ENCODE measurements around the gene TAS2R40. TPM values are rescaled to one million over a fixed set of nuclear protein-coding genes. Genes with fewer than 3 reads are reported as not detected.
A peak's percentile ranks its signal among the peaks of the same experiment; 100 is the strongest.
"Not testable (repeated sequence)": the region's sequence is repeated elsewhere in the genome, so short reads cannot be mapped to it uniquely, and the experiment has no call there.

Gene TAS2R40
- total and polyA plus RNA-seq, 5 donors from 2014 or later, result not detected

DNA sequence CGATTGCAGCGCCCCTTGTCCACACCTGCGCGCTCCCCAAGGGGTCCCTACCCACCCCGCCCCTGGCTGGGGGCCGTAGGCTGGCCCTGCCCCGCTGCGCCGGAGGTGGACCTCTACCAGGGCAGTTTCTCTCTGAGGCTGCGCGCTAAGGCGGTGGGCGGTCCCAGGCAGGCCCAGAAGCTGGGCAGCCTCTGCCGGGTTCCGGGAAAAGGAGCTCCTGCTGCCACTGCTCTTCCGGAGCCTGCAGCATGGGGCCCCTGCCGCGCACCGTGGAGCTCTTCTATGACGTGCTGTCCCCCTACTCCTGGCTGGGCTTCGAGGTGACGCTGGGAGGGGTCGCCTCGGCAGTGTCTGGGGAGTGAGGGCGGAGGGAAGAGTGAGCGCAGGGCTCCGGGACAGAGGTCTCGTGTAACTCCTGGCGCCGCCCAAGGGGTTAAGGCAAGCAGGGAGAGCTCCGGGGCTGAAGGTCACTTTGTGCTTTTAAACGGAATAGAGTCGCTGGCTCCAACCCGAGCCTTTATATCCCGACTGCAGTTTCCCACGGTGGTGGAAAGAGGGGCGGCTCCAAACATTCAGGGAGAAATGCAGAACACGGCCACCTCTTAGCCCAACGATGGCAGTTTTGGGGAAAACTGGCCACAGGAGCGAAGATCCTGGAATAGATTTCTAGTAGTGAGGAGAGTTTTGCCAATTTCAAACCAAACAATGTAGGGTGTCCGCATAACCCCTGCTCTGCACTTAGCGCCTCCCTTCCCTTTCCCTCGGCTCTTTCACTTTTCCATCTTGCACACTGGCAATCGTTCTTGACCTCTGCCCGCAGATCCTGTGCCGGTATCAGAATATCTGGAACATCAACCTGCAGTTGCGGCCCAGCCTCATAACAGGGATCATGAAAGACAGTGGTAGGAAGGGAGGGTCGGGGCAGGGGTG lies 41.7 kb downstream of the TAS2R40 start, which contains the start of gene GSTK1:
GSTK1 (plus strand) TSS at position 176 of the 930 bp plus-strand sequence; CDS start at position 249, 73 bp downstream.
- H3K9me3 Mint-ChIP-seq, result no peaks in the 10 kb centered on the region
- H3K4me1 ChIP-seq (ENCODE audit: control insufficient read depth, insufficient read depth, low read length, poor library complexity, severe bottlenecking), result peaks cover 57% of the 10 kb centered on the region
- H3K4me3 ChIP-seq (ENCODE audit: low read depth, low read length), result peak within 1 kb of the TSS; percentile 95
- peak within 1 kb of the TSS; percentile 91 to 98 (median 97) for H3K27ac Mint-ChIP-seq
- no peaks in the 10 kb centered on the region for H3K27me3 ChIP-seq (ENCODE audit: control insufficient read depth, insufficient read depth, low read length)
- peak within 1 kb of the TSS; percentile 93 to 99 (median 96) for H3K4me3 Mint-ChIP-seq
- ATAC-seq (ENCODE audit: low read depth in 2 of 2), result peak; percentile 92 to 93
- peak within 1 kb of the TSS; percentile 82 for H3K27ac ChIP-seq (ENCODE audit: insufficient read depth, low read length, poor library complexity, severe bottlenecking)
- H3K27me3 Mint-ChIP-seq, result no peaks in the 10 kb centered on the region
- H3K4me1 Mint-ChIP-seq, result peaks cover 22 to 90% (median 43%) of the 10 kb centered on the region in 4 donors
- H3K36me3 Mint-ChIP-seq, result peaks cover 26% of the 10 kb centered on the region
- H3K9me3 ChIP-seq (ENCODE audit: control insufficient read depth in 2 of 2, low read length in 2 of 2), result no peaks in the 10 kb centered on the region
- peaks cover 34% of the 10 kb centered on the region for H3K36me3 ChIP-seq (ENCODE audit: control insufficient read depth, insufficient read depth, low read length)
- peak; percentile 74 to 87 (median 75) for DNase-seq

DNA sequence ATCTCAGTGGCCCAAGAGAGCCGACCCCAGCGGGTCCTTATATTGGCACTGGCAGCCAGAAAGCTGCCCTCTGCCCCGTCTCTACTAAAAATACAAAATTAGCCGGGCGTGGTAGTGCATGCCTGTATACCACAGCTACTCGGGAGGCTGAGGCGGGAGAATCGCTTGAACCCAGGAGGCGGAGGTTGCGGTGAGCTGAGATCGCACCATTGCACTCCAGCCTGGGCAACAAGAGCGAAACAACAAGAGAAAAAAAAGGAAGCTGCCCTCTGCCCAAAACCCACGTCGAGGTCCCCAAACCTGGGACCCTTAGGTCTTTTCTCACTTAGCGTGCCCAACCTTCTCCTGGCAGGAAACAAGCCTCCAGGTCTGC lies 42.3 kb downstream of the TAS2R40 start:
- peaks cover 15 to 90% (median 39%) of the 10 kb centered on the region in 4 donors for H3K4me1 Mint-ChIP-seq
- H3K27ac ChIP-seq (ENCODE audit: insufficient read depth, low read length, poor library complexity, severe bottlenecking), result peak overlapping the region; percentile 82
- peaks cover 51% of the 10 kb centered on the region for H3K4me1 ChIP-seq (ENCODE audit: control insufficient read depth, insufficient read depth, low read length, poor library complexity, severe bottlenecking)
- not testable (repeated sequence) for H3K27me3 ChIP-seq (ENCODE audit: control insufficient read depth, insufficient read depth, low read length); H3K9me3 Mint-ChIP-seq; DNase-seq; H3K9me3 ChIP-seq (ENCODE audit: control insufficient read depth in 2 of 2, low read length in 2 of 2); H3K27me3 Mint-ChIP-seq; ATAC-seq (ENCODE audit: low read depth in 2 of 2)
- H3K4me3 Mint-ChIP-seq, result peak overlapping the region; percentile 93 to 99 (median 96)
- H3K36me3 ChIP-seq (ENCODE audit: control insufficient read depth, insufficient read depth, low read length), result peaks cover 41% of the 10 kb centered on the region
- H3K36me3 Mint-ChIP-seq, result peaks cover 33% of the 10 kb centered on the region
- peak overlapping the region; percentile 91 to 98 (median 97) for H3K27ac Mint-ChIP-seq
- H3K4me3 ChIP-seq (ENCODE audit: low read depth, low read length), result peak overlapping the region; percentile 95

GRCh38 chr7:143265017-143265693 lies 43.3 kb downstream of the TAS2R40 start:
- H3K9me3 ChIP-seq (ENCODE audit: control insufficient read depth in 2 of 2, low read length in 2 of 2), result no peaks in the 10 kb centered on the region
- Mint-ChIP-seq H3K9me3 (no peaks in the 10 kb centered on the region), H3K4me1 (peaks cover 15 to 88% (median 32%) of the 10 kb centered on the region in 4 donors), H3K4me3 (peak overlapping the region; percentile 93 to 99 (median 96)), H3K27ac (peak overlapping the region; percentile 32 to 93 (median 91)), H3K27me3 (no peaks in the 10 kb centered on the region), H3K36me3 (peaks cover 40% of the 10 kb centered on the region)
- no peak for ATAC-seq (ENCODE audit: low read depth in 2 of 2)
- peaks cover 42% of the 10 kb centered on the region for H3K4me1 ChIP-seq (ENCODE audit: control insufficient read depth, insufficient read depth, low read length, poor library complexity, severe bottlenecking)
- H3K4me3 ChIP-seq (ENCODE audit: low read depth, low read length), result peak overlapping the region; percentile 95
- peak overlapping the region; percentile 82 for H3K27ac ChIP-seq (ENCODE audit: insufficient read depth, low read length, poor library complexity, severe bottlenecking)
- H3K27me3 ChIP-seq (ENCODE audit: control insufficient read depth, insufficient read depth, low read length), result no peaks in the 10 kb centered on the region
- no peak for DNase-seq
- H3K36me3 ChIP-seq (ENCODE audit: control insufficient read depth, insufficient read depth, low read length), result peaks cover 50% of the 10 kb centered on the region

DNA sequence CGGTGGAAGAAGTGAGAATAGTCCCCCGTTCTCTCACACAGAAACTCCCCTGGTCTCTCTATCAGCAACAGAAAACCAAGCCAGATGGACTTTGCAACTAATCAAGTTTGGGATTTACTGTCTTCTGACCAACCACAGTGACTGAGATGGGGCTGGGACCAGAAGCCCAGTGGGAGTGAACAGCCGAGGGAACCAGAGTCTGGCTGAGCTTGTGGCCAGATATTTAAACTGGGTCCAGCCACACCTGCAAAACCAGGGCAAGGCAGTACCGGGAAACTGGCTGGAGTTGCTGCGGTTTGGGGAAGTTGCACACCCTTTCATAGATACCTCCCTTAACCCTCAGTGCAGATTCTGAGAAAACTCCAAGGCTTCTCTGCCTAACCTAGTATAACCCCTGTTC lies 47.4 kb downstream of the TAS2R40 start:
- H3K27me3 ChIP-seq (ENCODE audit: control insufficient read depth, insufficient read depth, low read length), result no peaks in the 10 kb centered on the region

GRCh38 chr7:143271240-143271639 lies 49.4 kb downstream of the TAS2R40 start:
- DNase-seq (no peak), ATAC-seq (ENCODE audit: low read depth in 2 of 2) (no peak)
- Mint-ChIP-seq H3K27ac (peak overlapping the region in 1 of 3 donors; percentile 32), H3K27me3 (no peaks in the 10 kb centered on the region), H3K9me3 (no peaks in the 10 kb centered on the region), H3K4me1 (peaks cover 11 to 36% (median 20%) of the 10 kb centered on the region in 4 donors), H3K36me3 (peaks cover 23% of the 10 kb centered on the region), H3K4me3 (no peak overlapping the region)
- peaks cover 39% of the 10 kb centered on the region for H3K36me3 ChIP-seq (ENCODE audit: control insufficient read depth, insufficient read depth, low read length)
- H3K9me3 ChIP-seq (ENCODE audit: control insufficient read depth in 2 of 2, low read length in 2 of 2), result no peaks in the 10 kb centered on the region
- H3K27me3 ChIP-seq (ENCODE audit: control insufficient read depth, insufficient read depth, low read length), result no peaks in the 10 kb centered on the region
- H3K4me3 ChIP-seq (ENCODE audit: low read depth, low read length), result no peak overlapping the region
- peaks cover 11% of the 10 kb centered on the region for H3K4me1 ChIP-seq (ENCODE audit: control insufficient read depth, insufficient read depth, low read length, poor library complexity, severe bottlenecking)
- no peak overlapping the region for H3K27ac ChIP-seq (ENCODE audit: insufficient read depth, low read length, poor library complexity, severe bottlenecking)

More for the DNA sequence above, 47.4 kb downstream of the TAS2R40 start:
- Mint-ChIP-seq H3K36me3 (peaks cover 37% of the 10 kb centered on the region), H3K9me3 (no peaks in the 10 kb centered on the region), H3K4me3 (peak overlapping the region in 1 of 4 donors; percentile 52), H3K27me3 (no peaks in the 10 kb centered on the region), H3K4me1 (peaks cover 22 to 56% (median 30%) of the 10 kb centered on the region in 4 donors), H3K27ac (peak overlapping the region in 1 of 3 donors; percentile 4)
- ATAC-seq (ENCODE audit: low read depth in 2 of 2), result no peak
- H3K36me3 ChIP-seq (ENCODE audit: control insufficient read depth, insufficient read depth, low read length), result peaks cover 51% of the 10 kb centered on the region
- no peaks in the 10 kb centered on the region for H3K9me3 ChIP-seq (ENCODE audit: control insufficient read depth in 2 of 2, low read length in 2 of 2)
- no peak overlapping the region for H3K27ac ChIP-seq (ENCODE audit: insufficient read depth, low read length, poor library complexity, severe bottlenecking)
- peaks cover 30% of the 10 kb centered on the region for H3K4me1 ChIP-seq (ENCODE audit: control insufficient read depth, insufficient read depth, low read length, poor library complexity, severe bottlenecking)
- DNase-seq, result no peak
- no peak overlapping the region for H3K4me3 ChIP-seq (ENCODE audit: low read depth, low read length)

Other genes starting within 250 kb of the TAS2R40 start
- gene OR9A2, start 194.9 kb upstream of the TAS2R40 start, total RNA-seq, result not detected
- not detected for gene OR9A2, start 194.9 kb upstream of the TAS2R40 start, polyA plus RNA-seq
- not detected for gene OR6V1, start 169.7 kb upstream of the TAS2R40 start, total RNA-seq
- gene OR6V1, start 169.7 kb upstream of the TAS2R40 start, polyA plus RNA-seq, result not detected
- gene PIP, start 90.0 kb upstream of the TAS2R40 start, total RNA-seq, result not detected
- gene PIP, start 90.0 kb upstream of the TAS2R40 start, polyA plus RNA-seq, result not detected
- gene TAS2R39, start 38.6 kb upstream of the TAS2R40 start, total RNA-seq, result not detected
- gene TAS2R39, start 38.6 kb upstream of the TAS2R40 start, polyA plus RNA-seq, result not detected
- gene GSTK1, start 41.4 kb downstream of the TAS2R40 start, total RNA-seq, result 475 TPM
- 100 to 1,000 TPM; 589 to 845 (median 707) TPM for gene GSTK1, start 41.4 kb downstream of the TAS2R40 start, polyA plus RNA-seq
- 0.91 TPM for gene TMEM139, start 62.9 kb downstream of the TAS2R40 start, total RNA-seq
- gene TMEM139, start 62.9 kb downstream of the TAS2R40 start, polyA plus RNA-seq, result 1 to 10 TPM in 2 of 4 donors, under 1 TPM in 2; 0.75 to 1.3 (median 1.0) TPM
- gene CASP2, start 66.3 kb downstream of the TAS2R40 start, total RNA-seq, result 61.4 TPM
- 10 to 100 TPM; 20.5 to 27.1 (median 24.1) TPM for gene CASP2, start 66.3 kb downstream of the TAS2R40 start, polyA plus RNA-seq
- gene CLCN1, start 94.1 kb downstream of the TAS2R40 start, total RNA-seq, result not detected
- gene CLCN1, start 94.1 kb downstream of the TAS2R40 start, polyA plus RNA-seq, result under 1 TPM in 1 of 4 donors, not detected in 3; 0.05 TPM
- 0.27 TPM for gene FAM131B, start 140.7 kb downstream of the TAS2R40 start, total RNA-seq
- under 1 TPM in 3 of 4 donors, not detected in 1; 0.14 to 0.36 (median 0.35) TPM for gene FAM131B, start 140.7 kb downstream of the TAS2R40 start, polyA plus RNA-seq
- 174 TPM for gene ZYX, start 159.3 kb downstream of the TAS2R40 start, total RNA-seq
- 100 to 1,000 TPM in 1 of 4 donors, 10 to 100 TPM in 3; 81.1 to 105 (median 89.5) TPM for gene ZYX, start 159.3 kb downstream of the TAS2R40 start, polyA plus RNA-seq
- 5.0 TPM for gene EPHA1, start 186.8 kb downstream of the TAS2R40 start, total RNA-seq
- gene EPHA1, start 186.8 kb downstream of the TAS2R40 start, polyA plus RNA-seq, result 10 to 100 TPM in 1 of 4 donors, 1 to 10 TPM in 3; 1.4 to 10.3 (median 4.8) TPM
- gene TAS2R60, start 221.4 kb downstream of the TAS2R40 start, total RNA-seq, result 0.42 TPM
- gene TAS2R60, start 221.4 kb downstream of the TAS2R40 start, polyA plus RNA-seq, result under 1 TPM in 2 of 4 donors, not detected in 2; 0.19 to 0.20 TPM